Fibroblast of gingiva (primary cell): ENCODE measurements around the gene FKBP1A.

Experiments
- DNase-seq: peaks from one replicate; pipeline ENCODE4 v3.0.0-alpha.2; 2011; ENCODE audit warnings: low read depth

The FKBP1A gene

GRCh38 chr20:1332749-1333300 lies 60.0 kb downstream of the FKBP1A start:
- DNase-seq = no peak

GRCh38 chr20:1331801-1332453 lies 60.9 kb downstream of the FKBP1A start:
- no peak for DNase-seq

- DNase-seq = no peak
Measured at GRCh38 chr20:1331101-1331500, 61.8 kb downstream of the FKBP1A start.

- DNase-seq = peak; percentile 54
Measured at GRCh38 chr20:1330075-1330830, 62.6 kb downstream of the FKBP1A start.

- DNase-seq = no peak
Measured at GRCh38 chr20:1328680-1329330, 64.0 kb downstream of the FKBP1A start, which contains the start of gene SDCBP2. SDCBP2 (minus strand) TSS chr20:1329139; CDS start chr20:1320416, 8,723 bp downstream.

- no peak for DNase-seq
Measured at GRCh38 chr20:1327827-1328679, 64.8 kb downstream of the FKBP1A start.

- peak; percentile 47 for DNase-seq
Measured at GRCh38 chr20:1327241-1327653, 65.6 kb downstream of the FKBP1A start.

GRCh38 chr20:1326031-1326930 lies 66.6 kb downstream of the FKBP1A start:
- DNase-seq = peak; percentile 62

GRCh38 chr20:1325173-1326030 lies 67.5 kb downstream of the FKBP1A start:
- DNase-seq = peak; percentile 98

GRCh38 chr20:1324598-1325172 lies 68.2 kb downstream of the FKBP1A start:
- DNase-seq = peak; percentile 77

- no peak for DNase-seq
Measured at GRCh38 chr20:1323830-1324597, 68.8 kb downstream of the FKBP1A start.

- DNase-seq = peak; percentile 53
Measured at GRCh38 chr20:1323256-1323655, 69.6 kb downstream of the FKBP1A start.

- peak; percentile 97 for DNase-seq
Measured at GRCh38 chr20:1322511-1323245, 70.2 kb downstream of the FKBP1A start.

- no peak for DNase-seq
Measured at GRCh38 chr20:1321654-1321939, 71.3 kb downstream of the FKBP1A start.

- no peak for DNase-seq
Measured at GRCh38 chr20:1320902-1321653, 71.8 kb downstream of the FKBP1A start.

- DNase-seq = no peak
Measured at GRCh38 chr20:1320016-1320415, 72.8 kb downstream of the FKBP1A start.

GRCh38 chr20:1319462-1319861 lies 73.4 kb downstream of the FKBP1A start:
- DNase-seq = no peak
